Stimulated activated CD4-positive, alpha-beta T cell treated with anti-CD3 and anti-CD28 coated beads, Interleukin-12 subunit alpha, Interleukin-12 subunit beta, amount 100 ng/mL, for 4 hours (primary cell): ENCODE measurements around the gene SCN11A.

Source experiments
- DNase-seq: peaks from one replicate; pipeline ENCODE4 v3.0.0-alpha.2; 2020

The SCN11A gene

GRCh38 chr3:39051649-39052561 lies at the start of gene SCN11A, which contains the start of gene WDR48:
TSS of gene SCN11A (minus strand) at chr3:39051944. CDS start at chr3:38950362, 101,582 bp downstream.
TSS of gene WDR48 (plus strand) at chr3:39052016. CDS start at chr3:39052026, 10 bp downstream.
- DNase-seq, result peak; percentile 87

GRCh38 chr3:39101022-39101689 lies 49.4 kb upstream of the SCN11A start:
- DNase-seq, result peak; percentile 34

- DNase-seq, result no peak
Observed at GRCh38 chr3:39100500-39100886, 48.7 kb upstream of the SCN11A start.

- DNase-seq, result no peak
Observed at GRCh38 chr3:39099738-39100499, 48.2 kb upstream of the SCN11A start.

- no peak for DNase-seq
Observed at GRCh38 chr3:39099242-39099641, 47.5 kb upstream of the SCN11A start.

GRCh38 chr3:39098473-39099000 lies 46.8 kb upstream of the SCN11A start:
- no peak for DNase-seq

- no peak for DNase-seq
Observed at GRCh38 chr3:39097716-39098472, 46.1 kb upstream of the SCN11A start.

- DNase-seq, result no peak
Observed at GRCh38 chr3:39096775-39097174, 45.0 kb upstream of the SCN11A start.

- DNase-seq, result no peak
Observed at GRCh38 chr3:39095778-39096177, 44.0 kb upstream of the SCN11A start.

GRCh38 chr3:39094851-39095677 lies 43.3 kb upstream of the SCN11A start:
- DNase-seq, result no peak

- DNase-seq, result no peak
Observed at GRCh38 chr3:39090922-39091321, 39.2 kb upstream of the SCN11A start.

GRCh38 chr3:39088889-39089288 lies 37.1 kb upstream of the SCN11A start:
- DNase-seq, result no peak

- DNase-seq, result no peak
Observed at GRCh38 chr3:39088456-39088855, 36.7 kb upstream of the SCN11A start.

GRCh38 chr3:39086144-39086543 lies 34.4 kb upstream of the SCN11A start:
- no peak for DNase-seq

- no peak for DNase-seq
Observed at GRCh38 chr3:39082666-39083313, 31.0 kb upstream of the SCN11A start.

GRCh38 chr3:39080026-39080425 lies 28.3 kb upstream of the SCN11A start:
- DNase-seq, result no peak

GRCh38 chr3:39079530-39079929 lies 27.8 kb upstream of the SCN11A start:
- no peak for DNase-seq

- no peak for DNase-seq
Observed at GRCh38 chr3:39075910-39076309, 24.2 kb upstream of the SCN11A start.

GRCh38 chr3:39068556-39068955 lies 16.8 kb upstream of the SCN11A start:
- DNase-seq, result no peak

- DNase-seq, result no peak
Observed at GRCh38 chr3:39067286-39067685, 15.5 kb upstream of the SCN11A start.

GRCh38 chr3:39065197-39065596 lies 13.5 kb upstream of the SCN11A start:
- peak; percentile 7 for DNase-seq
